HG02588 (cell line): ENCODE data around the gene MSMB.
"Not testable (repeated sequence)": the region's sequence is repeated elsewhere in the genome, so short reads cannot be mapped to it uniquely, and the experiment has no call there.

Experiments used
- ATAC-seq: cut with Tn5 transposase; IDR thresholded peaks from one replicate; pipeline ENCODE4 v1.9.1; 2021; ENCODE audit warnings: mild to moderate bottlenecking, moderate library complexity; ENCODE audit not compliant: unreplicated experiment

MSMB gene

DNA sequence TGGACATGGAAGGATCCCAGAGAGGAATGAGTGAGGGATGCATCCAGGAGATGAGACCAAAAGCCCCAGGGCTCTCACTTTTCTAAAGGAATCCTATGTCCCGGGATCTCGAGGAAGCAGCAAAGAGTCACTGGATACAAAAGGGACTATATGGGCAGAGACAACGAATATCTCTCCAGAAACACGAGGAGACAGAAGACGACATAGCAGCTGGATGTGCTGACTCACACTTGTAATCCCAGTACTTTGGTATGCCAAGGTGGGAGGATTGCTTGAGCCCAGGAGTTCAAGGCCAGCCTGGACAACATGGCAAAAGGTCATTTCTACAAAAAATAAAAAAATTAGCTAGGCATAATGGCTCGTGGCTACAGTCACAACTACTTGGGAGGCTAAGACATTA is 24.7 kb upstream of the MSMB start:
- no peak for ATAC-seq

- no peak for ATAC-seq
Measured at GRCh38 chr10:46069771-46070463, 23.8 kb upstream of the MSMB start.

DNA sequence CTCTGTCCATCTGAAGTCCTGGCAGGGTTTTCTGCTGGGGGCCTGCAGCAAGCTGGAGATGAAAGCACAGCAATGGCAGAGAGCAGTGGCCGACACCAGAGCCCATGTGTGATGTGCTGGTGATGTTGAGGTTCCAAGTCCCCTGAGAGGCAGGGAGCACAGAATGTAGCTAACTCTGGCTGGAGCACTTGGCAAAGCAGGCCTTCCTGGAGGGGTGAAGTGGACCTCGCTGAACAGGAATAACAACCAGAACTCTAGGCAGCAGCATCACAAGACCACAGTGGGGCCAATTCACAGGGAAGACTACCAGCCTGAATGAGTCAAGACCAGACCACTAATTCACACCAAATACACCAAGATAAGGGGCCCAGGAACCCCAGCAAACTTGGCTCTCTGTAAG is 22.8 kb upstream of the MSMB start:
- ATAC-seq = no peak

DNA sequence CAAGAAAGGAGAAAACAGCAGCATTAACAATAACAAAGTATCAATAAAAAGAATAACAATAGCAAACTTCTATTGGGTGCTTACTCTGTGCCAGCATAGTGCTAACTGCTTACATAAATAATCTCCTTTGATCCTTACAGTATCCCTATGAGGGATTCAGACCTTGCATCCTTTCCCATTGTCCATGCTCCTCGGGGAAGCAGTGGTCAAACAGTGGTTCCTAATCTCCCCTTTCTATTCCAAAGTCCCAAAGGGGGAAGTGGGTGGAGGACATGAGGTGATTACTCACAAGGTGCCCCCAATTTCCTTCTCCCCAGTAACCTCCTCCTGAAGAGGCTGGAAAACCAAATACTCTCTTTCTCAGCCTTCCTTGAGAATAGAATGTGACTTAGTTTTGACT is 22.0 kb upstream of the MSMB start:
- ATAC-seq = no peak

GRCh38 chr10:46064269-46064817 is 18.3 kb upstream of the MSMB start:
- ATAC-seq = no peak

GRCh38 chr10:46062723-46063428 is 16.8 kb upstream of the MSMB start:
- ATAC-seq = no peak

GRCh38 chr10:46060706-46061105 is 14.6 kb upstream of the MSMB start:
- ATAC-seq = no peak

DNA sequence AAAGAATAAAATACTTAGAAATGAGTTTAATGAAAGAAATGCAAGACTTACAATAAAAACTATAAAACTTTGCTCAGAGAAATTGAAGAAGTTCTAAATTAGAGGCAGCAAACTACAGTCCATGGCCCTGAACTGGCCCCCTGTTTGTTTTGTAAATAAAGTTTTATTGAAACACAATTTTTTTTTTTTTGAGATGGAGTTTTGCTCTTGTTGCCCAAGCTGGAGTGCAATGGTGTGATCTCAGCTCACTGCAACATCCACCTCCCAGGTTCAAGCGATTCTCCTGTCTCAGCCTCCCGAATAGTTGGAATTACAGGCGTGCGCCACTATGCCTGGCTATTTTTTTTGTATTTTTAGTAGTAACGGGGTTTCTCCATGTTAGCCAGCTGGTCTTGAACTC is 11.9 kb upstream of the MSMB start:
- ATAC-seq = not testable (repeated sequence)

DNA sequence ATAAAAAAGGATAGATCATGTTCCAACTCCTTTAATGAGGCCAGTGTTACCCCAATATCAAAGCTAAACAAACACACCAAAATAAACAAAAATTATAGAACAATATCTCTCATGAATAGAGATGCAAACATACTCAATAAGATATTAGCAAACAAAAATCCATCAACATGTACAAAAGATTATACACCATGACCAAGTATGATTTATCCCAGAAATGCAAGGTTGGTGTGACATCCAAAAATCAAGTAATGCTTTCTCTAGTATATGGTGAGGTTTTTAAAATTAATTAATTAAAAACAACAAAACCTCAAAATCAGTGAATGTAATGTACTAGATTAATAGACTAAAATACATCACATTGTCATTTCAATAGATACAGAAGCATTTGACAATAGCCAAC is 11.0 kb upstream of the MSMB start:
- no peak for ATAC-seq

GRCh38 chr10:46055771-46056170 is 9.7 kb upstream of the MSMB start:
- ATAC-seq = no peak

DNA sequence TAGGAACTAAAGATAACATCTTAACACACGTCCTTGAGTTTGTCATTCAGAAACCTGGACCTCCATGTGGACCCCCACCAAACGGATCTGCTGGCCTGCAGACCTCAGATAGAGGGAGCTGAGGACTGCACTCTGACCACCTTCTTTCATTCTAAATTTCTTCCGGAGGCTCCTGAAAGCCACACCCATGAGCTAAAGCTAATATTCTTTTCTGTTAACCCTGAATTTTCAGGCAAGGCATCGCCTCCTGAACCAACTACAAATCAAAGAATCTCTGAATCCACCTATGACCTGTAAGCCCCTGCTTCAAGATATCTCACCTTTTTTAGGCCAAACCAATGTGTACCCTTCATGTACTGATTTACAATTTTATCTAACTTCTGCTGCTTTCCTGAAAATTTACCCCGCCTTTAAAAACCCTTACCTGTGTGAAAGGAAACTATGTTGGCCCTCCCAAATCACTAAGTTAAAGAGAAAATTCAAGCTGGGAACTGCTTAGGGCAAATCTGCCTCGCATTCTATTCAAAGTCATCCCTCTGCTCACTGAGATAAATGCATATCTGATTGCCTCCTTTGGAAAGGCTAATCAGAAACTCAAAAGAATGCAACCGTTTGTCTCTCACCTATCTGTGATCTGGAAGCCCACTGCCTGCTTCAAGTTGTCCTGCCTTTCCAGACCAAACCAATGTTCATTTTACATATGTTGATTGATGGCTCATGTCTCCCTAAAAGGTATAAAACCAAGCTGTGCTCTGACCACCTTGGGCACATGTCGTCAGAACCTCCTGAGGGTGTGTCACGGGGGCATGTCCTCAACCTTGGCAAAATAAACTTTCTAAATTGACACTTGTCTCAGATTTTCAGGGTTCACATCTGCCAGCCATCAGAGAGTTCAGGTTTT is 7.7 kb upstream of the MSMB start:
- ATAC-seq = no peak

GRCh38 chr10:46052791-46053375 is 6.8 kb upstream of the MSMB start:
- ATAC-seq = no peak

GRCh38 chr10:46052057-46052790 is 6.2 kb upstream of the MSMB start:
- no peak for ATAC-seq

- ATAC-seq = no peak
Measured at GRCh38 chr10:46050941-46051623, 5.0 kb upstream of the MSMB start.

DNA sequence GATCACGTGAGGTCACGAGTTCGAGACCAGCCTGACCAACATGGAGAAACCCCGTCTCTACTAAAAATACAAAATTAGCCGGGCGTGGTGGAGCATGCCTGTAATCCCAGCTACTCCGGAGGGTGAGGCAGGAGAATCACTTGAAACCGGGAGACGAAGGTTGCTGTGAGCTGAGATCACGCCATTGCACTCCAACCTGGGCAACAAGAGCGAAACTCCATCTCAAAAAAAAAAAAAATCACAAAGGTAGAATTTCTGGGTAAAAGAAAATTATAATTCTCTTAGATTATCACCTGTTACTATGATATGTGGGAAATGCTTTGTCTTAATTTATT is 3.4 kb upstream of the MSMB start:
- not testable (repeated sequence) for ATAC-seq

- ATAC-seq = no peak
Measured at GRCh38 chr10:46048152-46048551, 2.1 kb upstream of the MSMB start.

DNA sequence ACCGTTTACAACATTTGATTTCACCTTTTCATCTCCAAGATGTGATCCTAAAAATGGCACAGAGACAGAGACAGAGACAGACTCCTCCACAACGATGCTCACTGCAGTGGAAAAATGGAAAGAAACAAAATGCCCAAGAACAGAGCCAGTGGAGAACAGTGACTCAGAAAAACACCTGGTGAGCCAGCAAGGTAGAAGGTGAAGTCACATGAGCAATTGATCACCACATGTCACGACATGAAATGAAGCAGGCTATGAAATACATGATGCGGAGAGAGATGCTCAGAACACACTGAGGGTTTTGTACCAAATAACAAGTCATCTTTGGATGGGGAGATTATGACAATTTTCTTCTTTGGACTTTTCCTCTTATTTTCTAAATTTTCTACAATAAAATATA is 3.5 kb downstream of the MSMB start:
- ATAC-seq = no peak

- no peak for ATAC-seq
Measured at GRCh38 chr10:46040004-46040403, 6.1 kb downstream of the MSMB start.

GRCh38 chr10:46037107-46037825 is 8.8 kb downstream of the MSMB start:
- ATAC-seq = no peak
